OCI-LY1 (cell line): ENCODE results near the gene BRF1.
A peak's percentile ranks its signal among the peaks of the same experiment; 100 is the strongest.

Source experiments
- H2AFZ ChIP-seq: fragments of 200-600 bp; sonication (generic), shearing (Covaris generic); 2 replicates; pipeline ENCODE4 v1.6.0; 2014; ENCODE audit warnings: antibody characterized with exemption, mild to moderate bottlenecking, low read length
- H3F3A ChIP-seq: fragments of 200-600 bp; sonication (generic), shearing (Covaris generic); 2 replicates; pipeline ENCODE4 v1.6.0; 2014; ENCODE audit warnings: mild to moderate bottlenecking, antibody characterized with exemption, low read length, moderate library complexity; ENCODE audit not compliant: insufficient read depth
- H3K27ac ChIP-seq: fragments of 200-600 bp; sonication (generic); 2 replicates; pipeline ENCODE4 v1.5.1; 2014; ENCODE audit warnings: low read length, mixed run types, mild to moderate bottlenecking, low read depth; ENCODE audit not compliant: poor library complexity, severe bottlenecking
- H3K27me3 ChIP-seq: fragments of 200-600 bp; sonication (generic); 2 replicates; pipeline ENCODE4 v1.6.0; 2014; ENCODE audit warnings: antibody characterized with exemption, mild to moderate bottlenecking, low read length, moderate library complexity; ENCODE audit not compliant: insufficient read depth
- H3K36me3 ChIP-seq: fragments of 200-600 bp; sonication (generic); 2 replicates; pipeline ENCODE4 v1.6.1; 2014; ENCODE audit warnings: mild to moderate bottlenecking, antibody characterized with exemption, low read length, moderate library complexity, mixed read lengths; ENCODE audit not compliant: insufficient read depth
- H3K4me1 ChIP-seq: fragments of 200-600 bp; sonication (generic); 2 replicates; pipeline ENCODE4 v1.5.1; 2014; ENCODE audit warnings: mild to moderate bottlenecking, low read length, moderate library complexity; ENCODE audit not compliant: insufficient read depth, severe bottlenecking
- H3K4me2 ChIP-seq: fragments of 200-600 bp; sonication (generic), shearing (Covaris generic); 2 replicates; pipeline ENCODE4 v1.6.1; 2014; ENCODE audit warnings: low read length
- H3K4me3 ChIP-seq: fragments of 200-600 bp; sonication (generic); 2 replicates; pipeline ENCODE4 v1.5.1; 2014; ENCODE audit warnings: low read length, low read depth, mild to moderate bottlenecking, mixed read lengths; ENCODE audit not compliant: poor library complexity, severe bottlenecking
- H3K79me2 ChIP-seq: fragments of 200-600 bp; shearing (Covaris generic); 2 replicates; pipeline ENCODE4 v1.6.1; 2016; ENCODE audit warnings: mixed run types, low read length, mixed read lengths; ENCODE audit not compliant: insufficient read depth
- H3K9ac ChIP-seq: fragments of 200-600 bp; sonication (generic), shearing (Covaris generic); 2 replicates; pipeline ENCODE4 v1.6.1; 2014; ENCODE audit warnings: mild to moderate bottlenecking, low read length, mixed read lengths
- H3K9me2 ChIP-seq: fragments of 200-600 bp; sonication (generic), shearing (Covaris generic); 2 replicates; pipeline ENCODE4 v1.6.1; 2014; ENCODE audit warnings: low read depth, mild to moderate bottlenecking, low read length, mixed read lengths
- H3K9me3 ChIP-seq: fragments of 200-600 bp; shearing (Covaris generic); 2 replicates; pipeline ENCODE4 v1.6.1; 2014; ENCODE audit warnings: low read length, mixed read lengths
- H4K20me1 ChIP-seq: fragments of 200-600 bp; sonication (generic), shearing (Covaris generic); 2 replicates; pipeline ENCODE4 v1.6.0; 2016; ENCODE audit warnings: mild to moderate bottlenecking, low read length; ENCODE audit not compliant: insufficient read depth
- CTCF ChIP-seq: fragments of 200-600 bp; sonication (generic), shearing (Covaris generic); IDR thresholded peaks from 2 replicates; pipeline ENCODE4 v1.5.1; 2017; ENCODE audit warnings: mild to moderate bottlenecking, antibody characterized with exemption, low read length, moderate library complexity, mixed read lengths
- EZH2 ChIP-seq: fragments of 200-600 bp; sonication (generic), shearing (Covaris generic); IDR thresholded peaks from 2 replicates; pipeline ENCODE4 v1.8.0; 2017; ENCODE audit warnings: borderline replicate concordance, mixed run types, mild to moderate bottlenecking, antibody characterized with exemption, low read length, moderate library complexity, mixed read lengths

The BRF1 gene

GRCh38 chr14:105315211-105315721, 14.5 kb upstream of the BRF1 start:
- Histone ChIP-seq H2AFZ (no peak overlapping the region), H3K4me1 (peaks cover 19% of the 10 kb centered on the region), H3K27ac (no peak overlapping the region), H3K27me3 (peaks cover 5% of the 10 kb centered on the region; the same call in 1 of the 2 replicates), H3K79me2 (no peaks in the 10 kb centered on the region), H3K36me3 (no peaks in the 10 kb centered on the region), H4K20me1 (no peaks in the 10 kb centered on the region), H3K4me3 (peak overlapping the region; percentile 65), H3K9me2 (no peaks in the 10 kb centered on the region), H3K9ac (peak overlapping the region; percentile 14; the same call in 1 of the 2 replicates), H3K4me2 (peak overlapping the region; percentile 81), H3F3A (no peaks in the 10 kb centered on the region), H3K9me3 (no peaks in the 10 kb centered on the region)
- no peak for TF ChIP-seq EZH2

DNA sequence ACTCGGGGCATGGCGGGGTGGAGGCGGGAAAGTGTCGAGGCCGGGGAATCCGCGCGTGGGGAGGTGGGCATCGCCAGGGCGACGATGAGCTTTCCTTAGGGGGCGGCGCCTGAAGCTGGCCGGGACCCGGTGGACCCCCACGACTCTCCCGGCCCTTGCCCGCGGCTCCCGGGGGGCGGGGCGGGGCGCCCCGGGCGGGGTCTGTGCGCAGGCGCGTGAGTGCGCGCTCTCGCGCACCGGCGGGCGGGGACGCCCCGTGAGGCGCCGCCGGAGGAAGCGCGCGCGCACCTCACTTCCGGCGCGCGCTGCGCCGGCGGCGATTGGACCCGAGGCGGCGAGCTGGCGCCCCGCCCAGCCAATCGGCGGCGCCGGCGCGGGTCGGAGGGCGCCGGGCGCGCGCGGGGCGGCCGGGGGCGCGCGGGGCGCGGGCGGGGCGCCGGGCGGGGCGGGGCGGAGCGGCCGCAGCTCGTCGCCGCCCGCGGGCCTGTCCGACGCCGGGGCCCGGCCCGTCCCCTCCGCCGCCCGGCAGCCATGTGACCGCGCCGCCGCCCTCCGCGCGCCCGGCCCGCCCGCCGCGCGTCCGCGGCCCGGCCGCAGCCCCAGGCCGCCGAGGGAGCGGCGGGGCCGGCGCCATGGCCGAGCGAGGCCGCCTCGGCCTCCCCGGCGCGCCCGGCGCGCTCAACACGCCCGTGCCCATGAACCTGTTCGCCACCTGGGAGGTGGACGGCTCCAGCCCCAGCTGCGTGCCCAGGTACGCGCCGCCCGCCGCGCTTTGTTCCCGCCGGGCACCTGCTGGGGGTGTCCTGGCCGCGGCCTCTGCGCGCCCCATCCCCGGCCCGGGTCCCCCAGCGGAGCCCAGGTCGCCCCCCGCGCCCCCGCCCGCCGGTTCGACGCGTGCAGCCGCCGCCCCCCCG, 13.7 kb upstream of the BRF1 start, which contains the start of gene PACS2:
PACS2 (plus strand) TSS at position 462 of the 914 bp plus-strand sequence; CDS start at position 633, 171 bp downstream.
- Histone ChIP-seq H3K4me1 (peaks cover 19% of the 10 kb centered on the region), H3K27ac (no peak within 1 kb of the TSS), H3K9ac (peak within 1 kb of the TSS; percentile 52), H2AFZ (no peak within 1 kb of the TSS), H3K9me3 (no peaks in the 10 kb centered on the region), H3K9me2 (no peaks in the 10 kb centered on the region), H3F3A (no peaks in the 10 kb centered on the region), H3K79me2 (no peaks in the 10 kb centered on the region), H3K4me2 (peak within 1 kb of the TSS; percentile 81), H4K20me1 (no peaks in the 10 kb centered on the region), H3K4me3 (peak within 1 kb of the TSS; percentile 65), H3K36me3 (no peaks in the 10 kb centered on the region), H3K27me3 (peaks cover 5% of the 10 kb centered on the region; the same call in 1 of the 2 replicates)
- TF ChIP-seq EZH2 (no peak), CTCF (no peak)

GRCh38 chr14:105313381-105314286, 12.8 kb upstream of the BRF1 start:
- TF ChIP-seq CTCF (no peak), EZH2 (no peak)
- no peaks in the 10 kb centered on the region for H3K36me3 ChIP-seq
- peak overlapping the region; percentile 56 for H3K4me3 ChIP-seq
- H3K4me2 ChIP-seq: peak overlapping the region; percentile 51
- H3K79me2 ChIP-seq: no peaks in the 10 kb centered on the region
- H3K27ac ChIP-seq: no peak overlapping the region
- H3F3A ChIP-seq: no peaks in the 10 kb centered on the region
- no peaks in the 10 kb centered on the region for H3K9me3 ChIP-seq
- peaks cover 19% of the 10 kb centered on the region for H3K4me1 ChIP-seq
- H3K9ac ChIP-seq: peak overlapping the region; percentile 52
- no peak overlapping the region for H2AFZ ChIP-seq
- H3K27me3 ChIP-seq: peaks cover 5% of the 10 kb centered on the region; the same call in 1 of the 2 replicates
- H3K9me2 ChIP-seq: no peaks in the 10 kb centered on the region
- H4K20me1 ChIP-seq: no peaks in the 10 kb centered on the region
